Trophoblast cell (in vitro differentiated cells and primary cell): Measurements from ENCODE around the gene PRTG.

Experiments used
- DNase-seq, 2 donors: peaks; one replicate each; pipeline ENCODE4 v3.0.0-alpha.2; 2016
- H2AFZ ChIP-seq: 2 replicates; pipeline ENCODE4 v1.6.1; 2013; ENCODE audit warnings: low read length, moderate library complexity, mild to moderate bottlenecking; ENCODE audit not compliant: insufficient read depth, poor library complexity
- H2AK5ac ChIP-seq: 2 replicates; pipeline ENCODE4 v1.6.1; 2013; ENCODE audit warnings: mild to moderate bottlenecking, low read length
- H2BK120ac ChIP-seq: 2 replicates; pipeline ENCODE4 v1.6.1; 2013; ENCODE audit warnings: low read length, mild to moderate bottlenecking, moderate library complexity; ENCODE audit not compliant: insufficient read depth, poor library complexity
- H2BK12ac ChIP-seq: 2 replicates; pipeline ENCODE4 v1.6.1; 2013; ENCODE audit warnings: mild to moderate bottlenecking, low read length, moderate library complexity
- H2BK5ac ChIP-seq: 2 replicates; pipeline ENCODE4 v1.6.1; 2013; ENCODE audit warnings: low read length, low read depth, moderate library complexity, mild to moderate bottlenecking; ENCODE audit not compliant: poor library complexity
- H3K14ac ChIP-seq: 2 replicates; pipeline ENCODE4 v1.6.1; 2013; ENCODE audit warnings: mild to moderate bottlenecking, low read length
- H3K18ac ChIP-seq: 2 replicates; pipeline ENCODE4 v1.6.1; 2013; ENCODE audit warnings: mild to moderate bottlenecking, low read length
- H3K23ac ChIP-seq: 2 replicates; pipeline ENCODE4 v1.6.1; 2013; ENCODE audit warnings: low read length
- H3K27ac ChIP-seq: 2 replicates; pipeline ENCODE4 v1.5.1; 2013; ENCODE audit warnings: low read depth, mild to moderate bottlenecking, inconsistent platforms, low read length, moderate library complexity
- H3K27me3 ChIP-seq: 2 replicates; pipeline ENCODE4 v1.6.1; 2013; ENCODE audit warnings: inconsistent platforms, mild to moderate bottlenecking, low read length, moderate library complexity; ENCODE audit not compliant: insufficient read depth
- H3K36me3 ChIP-seq, 2 experiments: 1 replicate in 1 of 2; 2 replicates in 1 of 2; pipeline ENCODE4 v1.6.1; 2013; ENCODE audit warnings: low read length in 2 of 2, mild to moderate bottlenecking in 2 of 2, moderate library complexity in 1 of 2; ENCODE audit not compliant: insufficient read depth in 2 of 2, control insufficient read depth in 1 of 2
- H3K4ac ChIP-seq: 2 replicates; pipeline ENCODE4 v1.6.1; 2013; ENCODE audit warnings: low read depth, mild to moderate bottlenecking, low read length, moderate library complexity
- H3K4me1 ChIP-seq, 2 experiments: 1 replicate in 1 of 2; 2 replicates in 1 of 2; pipeline ENCODE4 v1.6.1; 2013; ENCODE audit warnings: low read length in 2 of 2, mild to moderate bottlenecking in 2 of 2, moderate library complexity in 1 of 2; ENCODE audit not compliant: insufficient read depth in 2 of 2, control insufficient read depth in 1 of 2
- H3K4me2 ChIP-seq: 2 replicates; pipeline ENCODE4 v1.6.1; 2013; ENCODE audit warnings: inconsistent platforms, mild to moderate bottlenecking, low read length, moderate library complexity
- H3K4me3 ChIP-seq: 2 replicates; pipeline ENCODE4 v1.5.1; 2013; ENCODE audit warnings: mild to moderate bottlenecking, low read depth, low read length, inconsistent platforms
- H3K79me1 ChIP-seq: one replicate; pipeline ENCODE4 v1.6.1; 2013; ENCODE audit warnings: low read length
- H3K79me2 ChIP-seq: 2 replicates; pipeline ENCODE4 v1.6.1; 2013; ENCODE audit warnings: low read length, mild to moderate bottlenecking; ENCODE audit not compliant: control insufficient read depth, insufficient read depth, poor library complexity
- H3K9ac ChIP-seq: 2 replicates; pipeline ENCODE4 v1.6.1; 2013; ENCODE audit warnings: mild to moderate bottlenecking, low read length
- H3K9me3 ChIP-seq: 2 replicates; pipeline ENCODE4 v1.6.1; 2013; ENCODE audit warnings: low read depth, mild to moderate bottlenecking, control low read depth, inconsistent platforms, low read length; ENCODE audit not compliant: insufficient read depth
- H4K12ac ChIP-seq: 2 replicates; pipeline ENCODE4 v1.6.1; 2013; ENCODE audit warnings: low read depth, mild to moderate bottlenecking, low read length, moderate library complexity
- H4K8ac ChIP-seq: 2 replicates; pipeline ENCODE4 v1.6.1; 2013; ENCODE audit warnings: low read depth, mild to moderate bottlenecking, low read length, moderate library complexity
- H4K91ac ChIP-seq: one replicate; pipeline ENCODE4 v1.6.1; 2013; ENCODE audit warnings: low read depth, mild to moderate bottlenecking, low read length, moderate library complexity
- WGBS: extraction: QIAGEN DNeasy Blood & Tissue Kit; methylation state at CpG from one replicate; pipeline ENCODE4 v1.1.7; 2013; ENCODE audit warnings: missing lambda C conversion rate; ENCODE audit not compliant: insufficient read length, insufficient coverage; ENCODE audit errors: extremely low coverage; 5-methylcytosine and 5-hydroxymethylcytosine counted together

PRTG gene

DNA sequence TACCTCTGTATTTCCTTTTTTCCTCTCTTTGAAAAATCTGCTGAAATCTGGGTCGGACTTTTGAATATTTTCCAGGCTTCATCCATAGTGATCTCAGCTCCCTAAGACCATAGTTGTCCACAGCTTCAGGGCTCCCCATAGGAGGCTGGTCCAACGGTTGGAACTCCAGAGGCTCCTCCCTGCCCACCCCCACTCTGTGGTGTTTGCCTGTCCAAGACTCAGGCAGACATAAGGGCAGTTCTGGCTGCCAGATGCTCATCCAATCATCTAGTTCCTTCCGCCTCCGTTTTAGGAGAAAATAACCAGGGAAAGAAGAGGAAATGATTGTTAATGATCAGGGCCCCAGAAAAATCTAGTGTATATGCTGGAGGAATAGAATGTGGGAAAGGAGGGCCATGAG is 27.9 kb upstream of the PRTG start:
- Histone ChIP-seq H3K9ac (no peak overlapping the region), H4K8ac (no peak overlapping the region), H4K12ac (no peak overlapping the region), H3K9me3 (no peaks in the 10 kb centered on the region), H3K79me2 (peaks cover under 1% of the 10 kb centered on the region), H3K14ac (no peak overlapping the region), H3K4me3 (no peak overlapping the region), H3K4ac (no peak overlapping the region), H3K23ac (no peak overlapping the region), H3K18ac (no peak overlapping the region), H2BK120ac (no peak overlapping the region), H4K91ac (peak overlapping the region; percentile 51), H3K27ac (no peak overlapping the region), H3K27me3 (no peaks in the 10 kb centered on the region), H3K4me2 (no peak overlapping the region), H3K4me1 (peaks cover 18% of the 10 kb centered on the region in 2 experiments), H2BK5ac (no peak overlapping the region), H3K79me1 (peaks cover 25% of the 10 kb centered on the region), H2BK12ac (peak overlapping the region; percentile 73), H2AFZ (no peak overlapping the region), H2AK5ac (no peak overlapping the region), H3K36me3 (no peaks in the 10 kb centered on the region)
- no CpG with 5 or more reads among the region's 4 CpGs for WGBS
- DNase-seq: no peak

DNA sequence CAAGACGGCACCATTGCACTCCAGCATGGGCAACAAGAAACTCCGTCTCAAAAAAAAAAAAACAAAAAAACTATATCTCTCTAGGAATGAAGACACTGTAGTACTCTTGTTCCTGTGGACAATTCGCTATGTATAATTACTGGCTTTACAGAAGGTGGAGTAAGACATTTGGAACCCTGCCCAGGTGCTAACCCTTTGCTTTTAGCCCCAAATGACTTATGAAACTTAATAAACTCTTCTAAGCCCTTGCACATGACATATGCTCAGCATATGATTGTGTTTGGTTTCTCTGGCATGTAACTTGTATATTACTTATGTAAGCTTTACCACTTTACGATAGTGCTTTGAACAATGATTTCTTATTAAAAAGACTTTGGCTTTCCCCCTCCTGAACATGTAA is 27.3 kb upstream of the PRTG start:
- no peak overlapping the region for H2BK12ac ChIP-seq
- H2BK120ac ChIP-seq: no peak overlapping the region
- no peak overlapping the region for H3K4ac ChIP-seq
- no peak overlapping the region for H3K14ac ChIP-seq
- no peaks in the 10 kb centered on the region for H3K9me3 ChIP-seq
- WGBS: no CpG with 5 or more reads among the region's 4 CpGs
- H3K4me1 ChIP-seq: peaks cover 16% of the 10 kb centered on the region in 2 experiments
- H3K27ac ChIP-seq: no peak overlapping the region
- no peak overlapping the region for H3K18ac ChIP-seq
- no peak overlapping the region for H4K12ac ChIP-seq
- H4K8ac ChIP-seq: no peak overlapping the region
- no peaks in the 10 kb centered on the region for H3K36me3 ChIP-seq
- H4K91ac ChIP-seq: no peak overlapping the region
- H3K9ac ChIP-seq: no peak overlapping the region
- H2AFZ ChIP-seq: no peak overlapping the region
- H3K27me3 ChIP-seq: no peaks in the 10 kb centered on the region
- no peak for DNase-seq
- H3K79me1 ChIP-seq: peaks cover 22% of the 10 kb centered on the region
- H3K4me2 ChIP-seq: no peak overlapping the region
- H2BK5ac ChIP-seq: no peak overlapping the region
- no peak overlapping the region for H3K23ac ChIP-seq
- no peak overlapping the region for H3K4me3 ChIP-seq
- no peak overlapping the region for H2AK5ac ChIP-seq
- no peaks in the 10 kb centered on the region for H3K79me2 ChIP-seq

DNA sequence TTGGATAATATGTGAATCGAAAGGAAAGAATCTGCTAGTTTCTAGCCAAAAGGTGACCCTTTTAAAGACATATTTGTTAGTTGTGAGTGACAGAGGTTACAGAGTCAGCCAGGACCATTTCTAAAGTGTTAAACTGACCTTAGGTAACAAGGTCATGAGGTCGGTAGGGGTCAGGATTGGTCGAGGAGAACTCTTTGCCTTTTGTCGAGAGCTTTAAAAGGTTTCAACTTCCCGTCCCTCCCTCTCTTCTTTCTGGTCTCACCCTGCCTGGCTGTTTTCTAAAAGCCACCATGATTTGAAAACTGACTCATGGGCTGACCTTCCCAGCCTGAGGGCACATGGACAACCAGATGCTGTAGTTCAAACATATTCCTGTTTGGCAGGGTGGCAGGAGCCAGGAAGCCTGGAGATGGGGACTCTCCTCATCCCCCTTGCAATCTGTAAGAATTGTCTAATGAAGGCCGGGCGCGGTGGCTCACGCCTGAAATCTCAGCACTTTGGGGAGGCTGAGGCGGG is 25.8 kb upstream of the PRTG start:
- H3K27me3 ChIP-seq: no peaks in the 10 kb centered on the region
- H3K4ac ChIP-seq: no peak overlapping the region
- no peaks in the 10 kb centered on the region for H3K9me3 ChIP-seq
- H4K91ac ChIP-seq: no peak overlapping the region
- H3K27ac ChIP-seq: peak overlapping the region; percentile 58
- peaks cover 10 to 12% of the 10 kb centered on the region in 2 experiments for H3K4me1 ChIP-seq
- no peak overlapping the region for H3K23ac ChIP-seq
- no peaks in the 10 kb centered on the region for H3K79me2 ChIP-seq
- H2BK12ac ChIP-seq: no peak overlapping the region
- DNase-seq: peak; percentile 85 to 92
- H3K79me1 ChIP-seq: peaks cover 14% of the 10 kb centered on the region
- no peaks in the 10 kb centered on the region for H3K36me3 ChIP-seq
- H2BK5ac ChIP-seq: no peak overlapping the region
- no peak overlapping the region for H3K14ac ChIP-seq
- H2BK120ac ChIP-seq: no peak overlapping the region
- no peak overlapping the region for H3K4me3 ChIP-seq
- no peak overlapping the region for H3K9ac ChIP-seq
- WGBS: no CpG with 5 or more reads among the region's 10 CpGs
- H3K4me2 ChIP-seq: no peak overlapping the region
- H4K8ac ChIP-seq: no peak overlapping the region
- H2AK5ac ChIP-seq: no peak overlapping the region
- H3K18ac ChIP-seq: no peak overlapping the region
- no peak overlapping the region for H4K12ac ChIP-seq
- no peak overlapping the region for H2AFZ ChIP-seq

DNA sequence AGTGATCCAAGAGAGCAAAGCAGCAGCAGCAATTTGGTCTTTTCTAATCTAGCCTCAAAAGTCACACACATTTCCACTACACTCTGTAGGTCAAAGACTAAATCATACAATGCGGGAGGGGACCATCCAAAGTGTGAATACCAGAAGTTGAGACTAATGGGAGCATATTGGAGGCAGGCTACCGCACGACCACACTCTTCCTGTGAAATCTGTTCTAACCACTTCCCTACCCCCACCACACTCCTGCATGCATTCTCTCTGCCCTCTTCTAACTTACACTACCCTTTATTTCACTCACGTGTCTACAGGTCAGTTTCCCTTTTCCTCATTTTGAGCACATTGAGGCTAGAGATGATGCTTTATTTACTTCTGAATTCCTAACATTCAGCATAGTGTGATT is 23.7 kb upstream of the PRTG start:
- WGBS: no CpG with 5 or more reads among the region's 4 CpGs
- Histone ChIP-seq H3K9me3 (no peaks in the 10 kb centered on the region), H2AFZ (no peak overlapping the region), H4K91ac (no peak overlapping the region), H4K8ac (no peak overlapping the region), H2BK12ac (no peak overlapping the region), H3K4me3 (no peak overlapping the region), H3K79me1 (peaks cover 8% of the 10 kb centered on the region), H3K14ac (no peak overlapping the region), H3K27me3 (no peaks in the 10 kb centered on the region), H2BK120ac (no peak overlapping the region), H3K9ac (no peak overlapping the region), H3K4ac (no peak overlapping the region), H3K4me2 (no peak overlapping the region), H3K18ac (no peak overlapping the region), H3K79me2 (no peaks in the 10 kb centered on the region), H3K27ac (no peak overlapping the region), H2AK5ac (no peak overlapping the region), H3K4me1 (peaks cover 5 to 7% of the 10 kb centered on the region in 2 experiments), H2BK5ac (no peak overlapping the region), H3K23ac (no peak overlapping the region), H3K36me3 (no peaks in the 10 kb centered on the region), H4K12ac (no peak overlapping the region)
- DNase-seq: no peak
